Tibial artery (tissue), 4 donors: Measurements from ENCODE around the gene DST.

Experiments used
- DNase-seq, 2 donors: peaks; one replicate each; pipeline ENCODE4 v3.0.0-alpha.2; 2019
- H3K27ac ChIP-seq, 2 donors: fragments of 200-600 bp; sonication (generic) in 1 of 2; 1 replicate in 1 of 2; 2 replicates in 1 of 2; pipeline ENCODE4 v1.5.1; 2018 to 2019; ENCODE audit warnings: mild to moderate bottlenecking in 1 of 2
- H3K27me3 ChIP-seq, 2 donors: fragments of 200-600 bp; sonication (generic) in 1 of 2; one replicate each; pipeline versions ENCODE4 v1.5.1 to v1.6.0; 2016 to 2019
- H3K36me3 ChIP-seq, 3 donors: fragments of 200-600 bp; sonication (generic) in 2 of 3; one replicate each; pipeline ENCODE4 v1.5.1; 2016 to 2019; ENCODE audit warnings: mild to moderate bottlenecking in 2 of 3
- H3K4me1 ChIP-seq, 4 donors: fragments of 200-600 bp; sonication (generic) in 2 of 4; 1 replicate in 3 of 4; 2 replicates in 1 of 4; pipeline ENCODE4 v1.5.1; 2016 to 2019
- H3K4me3 ChIP-seq, 2 donors: fragments of 200-600 bp; sonication (generic) in 1 of 2; 1 replicate in 1 of 2; 2 replicates in 1 of 2; pipeline ENCODE4 v1.5.1; 2018 to 2019; ENCODE audit warnings: mild to moderate bottlenecking in 2 of 2
- H3K9me3 ChIP-seq, 3 donors: fragments of 200-600 bp; sonication (generic) in 1 of 3; one replicate each; pipeline ENCODE4 v1.5.1; 2016 to 2019
- intact Hi-C: fragments of 100-400 bp; cut with DNase I; formaldehyde crosslinking; loops from one replicate; pipeline ENCODE4 v1.15.0; 2023; ENCODE audit warnings: low total_unique reads
- TF ChIP-seq, protein P1 (sequence below), 2 experiments: fragments of 200-600 bp in 1 of 2; fragments of 450-650 bp in 1 of 2; IDR thresholded peaks; one replicate each; pipeline ENCODE4 v1.5.1; 2017 to 2019; ENCODE audit warnings: antibody characterized with exemption in 2 of 2, mild to moderate bottlenecking in 1 of 2, moderate library complexity in 1 of 2

Gene DST

DNA sequence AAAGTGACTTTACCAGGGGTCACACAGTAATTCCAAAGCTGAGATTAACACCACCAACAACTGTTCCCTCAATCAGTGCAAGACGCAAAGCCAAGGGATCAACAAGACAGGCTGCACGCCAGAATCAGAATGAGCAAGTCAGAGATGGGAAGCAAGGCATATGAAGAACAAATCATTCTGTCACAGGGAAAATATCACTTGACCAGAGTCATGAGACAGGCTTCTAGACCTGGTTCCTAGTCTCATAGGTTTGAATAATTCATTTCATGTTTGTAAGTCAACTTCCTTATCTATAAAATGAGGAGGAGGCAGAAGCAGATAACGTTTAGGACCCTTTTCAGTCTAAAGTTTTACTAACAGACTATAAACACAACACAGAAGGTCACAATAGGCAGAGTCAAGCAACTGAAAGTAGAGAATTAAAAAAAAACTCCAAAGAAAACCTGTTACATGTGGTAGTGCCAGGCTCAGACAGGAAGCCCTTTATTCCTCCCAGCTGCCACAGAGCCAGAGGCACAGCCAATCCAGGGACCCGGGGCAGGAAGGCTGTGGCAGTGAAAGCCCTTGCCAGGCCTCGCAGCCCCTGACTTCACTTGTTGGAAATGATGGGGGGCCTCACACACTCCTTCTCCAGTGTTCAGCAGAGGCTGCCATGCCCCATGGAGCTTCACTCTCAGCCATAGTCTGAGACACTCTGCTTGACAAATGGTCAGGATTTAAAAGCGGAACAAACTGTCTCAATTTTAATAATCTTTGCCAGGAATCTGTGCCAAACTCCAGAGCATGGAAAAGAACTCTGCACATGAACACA, 29.2 kb upstream of the DST start:
- Histone ChIP-seq H3K27me3 (no peaks in the 10 kb centered on the region), H3K36me3 (no peaks in the 10 kb centered on the region), H3K9me3 (no peaks in the 10 kb centered on the region), H3K27ac (peak overlapping the region; percentile 76 to 81), H3K4me1 (peaks cover 0 to 47% (median 23%) of the 10 kb centered on the region in 4 donors), H3K4me3 (peak overlapping the region in 1 of 2 donors; percentile 11)
- intact Hi-C loops = loop anchor here (10.0 kb wide), 1 partner anchor 307 kb away; no protein-coding TSS in a partner anchor
- TF ChIP-seq, protein P1, sequence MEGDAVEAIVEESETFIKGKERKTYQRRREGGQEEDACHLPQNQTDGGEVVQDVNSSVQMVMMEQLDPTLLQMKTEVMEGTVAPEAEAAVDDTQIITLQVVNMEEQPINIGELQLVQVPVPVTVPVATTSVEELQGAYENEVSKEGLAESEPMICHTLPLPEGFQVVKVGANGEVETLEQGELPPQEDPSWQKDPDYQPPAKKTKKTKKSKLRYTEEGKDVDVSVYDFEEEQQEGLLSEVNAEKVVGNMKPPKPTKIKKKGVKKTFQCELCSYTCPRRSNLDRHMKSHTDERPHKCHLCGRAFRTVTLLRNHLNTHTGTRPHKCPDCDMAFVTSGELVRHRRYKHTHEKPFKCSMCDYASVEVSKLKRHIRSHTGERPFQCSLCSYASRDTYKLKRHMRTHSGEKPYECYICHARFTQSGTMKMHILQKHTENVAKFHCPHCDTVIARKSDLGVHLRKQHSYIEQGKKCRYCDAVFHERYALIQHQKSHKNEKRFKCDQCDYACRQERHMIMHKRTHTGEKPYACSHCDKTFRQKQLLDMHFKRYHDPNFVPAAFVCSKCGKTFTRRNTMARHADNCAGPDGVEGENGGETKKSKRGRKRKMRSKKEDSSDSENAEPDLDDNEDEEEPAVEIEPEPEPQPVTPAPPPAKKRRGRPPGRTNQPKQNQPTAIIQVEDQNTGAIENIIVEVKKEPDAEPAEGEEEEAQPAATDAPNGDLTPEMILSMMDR (IDR thresholded peaks at IDR 0.05) = no peak
- peak; percentile 58 to 68 for DNase-seq

DNA sequence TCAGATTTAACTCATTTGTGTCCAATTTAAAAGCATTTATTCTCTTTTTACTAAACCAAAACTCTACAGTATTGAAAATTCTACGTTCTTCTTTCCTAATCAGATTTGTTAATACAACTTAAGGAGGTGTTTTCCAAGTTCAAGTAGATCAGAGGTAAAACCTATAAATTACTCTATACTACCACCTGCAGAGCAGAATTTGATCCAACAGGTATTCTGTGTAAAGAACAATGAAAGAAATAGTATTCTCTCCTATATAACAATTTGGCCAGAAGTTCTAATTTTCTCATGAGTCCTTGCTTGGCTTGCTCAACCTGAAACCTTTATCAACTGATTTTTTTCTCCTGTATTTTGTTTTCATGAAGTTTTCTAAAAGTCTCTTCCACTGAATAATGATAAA, 28.5 kb upstream of the DST start:
- TF ChIP-seq, protein P1 (IDR thresholded peaks at IDR 0.05) = no peak
- Histone ChIP-seq H3K27me3 (no peaks in the 10 kb centered on the region), H3K27ac (peak overlapping the region; percentile 76 to 81), H3K36me3 (no peaks in the 10 kb centered on the region), H3K4me1 (peaks cover 0 to 52% (median 23%) of the 10 kb centered on the region in 4 donors), H3K9me3 (no peaks in the 10 kb centered on the region), H3K4me3 (no peak overlapping the region)
- no peak for DNase-seq
- intact Hi-C loops = loop anchor here (10.0 kb wide), 1 partner anchor 306 kb away; no protein-coding TSS in a partner anchor

DNA sequence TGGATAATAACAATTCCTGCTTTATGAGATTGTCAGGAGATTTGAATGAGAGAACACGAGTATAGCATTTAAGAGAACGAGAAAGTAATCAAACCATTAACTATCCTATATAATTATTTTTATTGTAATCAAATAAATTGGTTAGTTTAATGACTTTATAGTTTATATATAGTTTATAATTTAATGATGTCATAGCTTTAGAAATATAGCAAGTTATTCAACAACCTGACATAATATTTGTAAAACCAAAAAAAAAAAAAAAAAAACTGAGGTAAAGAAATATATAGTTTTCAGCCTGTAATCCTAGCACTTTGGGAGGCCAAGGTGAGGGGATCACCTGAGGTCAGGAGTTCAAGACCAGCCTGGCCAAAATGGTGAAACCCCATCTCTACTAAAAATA, 26.4 kb upstream of the DST start:
- no peaks in the 10 kb centered on the region for H3K36me3 ChIP-seq
- H3K27me3 ChIP-seq = no peaks in the 10 kb centered on the region
- H3K9me3 ChIP-seq = no peaks in the 10 kb centered on the region
- no peak for DNase-seq
- intact Hi-C loops = no loop called here
- H3K4me1 ChIP-seq = peaks cover 0 to 58% (median 23%) of the 10 kb centered on the region in 4 donors
- TF ChIP-seq, protein P1 (IDR thresholded peaks at IDR 0.05) = no peak
- H3K4me3 ChIP-seq = no peak overlapping the region
- peak overlapping the region in 1 of 2 donors; percentile 76 for H3K27ac ChIP-seq

DNA sequence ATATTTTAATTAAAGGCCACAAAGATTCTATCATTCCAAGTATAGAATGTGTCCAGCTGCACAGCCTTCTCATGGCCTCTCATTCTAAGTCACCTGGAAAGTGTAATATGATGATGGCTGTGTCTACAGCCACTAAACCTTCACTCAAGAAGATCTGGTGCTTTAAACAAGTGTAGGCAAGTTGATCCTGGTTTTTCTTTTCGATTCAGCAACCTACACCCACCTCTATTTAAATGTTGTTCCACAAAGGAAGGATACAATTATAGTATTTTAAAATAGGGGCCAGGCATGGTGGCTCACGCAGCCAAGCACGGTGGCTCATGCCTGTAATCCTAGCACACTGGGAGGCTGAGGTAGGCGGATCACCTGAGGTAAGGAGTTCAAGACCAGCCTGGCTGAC, 25.5 kb upstream of the DST start:
- Histone ChIP-seq H3K27ac (no peak overlapping the region), H3K36me3 (no peaks in the 10 kb centered on the region), H3K9me3 (no peaks in the 10 kb centered on the region), H3K4me3 (no peak overlapping the region), H3K27me3 (no peaks in the 10 kb centered on the region), H3K4me1 (peaks cover 0 to 61% (median 27%) of the 10 kb centered on the region in 4 donors)
- intact Hi-C loops = no loop called here
- no peak for DNase-seq
- TF ChIP-seq, protein P1 (IDR thresholded peaks at IDR 0.05) = no peak

DNA sequence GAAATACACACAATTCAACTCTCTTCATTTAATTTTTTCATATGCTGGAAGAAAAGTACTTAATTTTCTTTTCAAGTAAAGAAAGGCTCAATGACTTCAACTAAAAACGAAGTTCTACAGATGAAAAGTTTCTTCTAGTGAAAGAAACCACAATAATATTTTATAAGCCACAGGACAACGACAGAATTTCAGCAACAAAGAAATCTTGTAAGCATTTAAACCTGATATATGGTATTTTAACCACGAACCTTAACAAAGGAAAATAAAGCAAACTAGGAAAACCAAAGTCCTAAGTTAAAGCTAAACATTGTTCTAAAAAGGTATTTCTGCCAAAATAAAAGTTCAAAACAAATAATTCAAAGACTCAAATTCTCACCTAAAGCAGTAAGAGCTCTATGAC, 24.6 kb upstream of the DST start:
- no peak overlapping the region for H3K4me3 ChIP-seq
- DNase-seq = no peak
- H3K9me3 ChIP-seq = no peaks in the 10 kb centered on the region
- peaks cover 0 to 53% (median 25%) of the 10 kb centered on the region in 4 donors for H3K4me1 ChIP-seq
- no peaks in the 10 kb centered on the region for H3K36me3 ChIP-seq
- intact Hi-C loops = no loop called here
- TF ChIP-seq, protein P1 (IDR thresholded peaks at IDR 0.05) = no peak
- H3K27me3 ChIP-seq = no peaks in the 10 kb centered on the region
- no peak overlapping the region for H3K27ac ChIP-seq
